Hepatocyte (in vitro differentiated cells): ENCODE data around the gene TRIM31.

Experiments used
- CTCF ChIP-seq: fragments of 200-600 bp; sonication (generic); IDR thresholded peaks from 2 replicates; pipeline ENCODE4 v1.5.1; 2016; ENCODE audit warnings: antibody characterized with exemption, mild to moderate bottlenecking; ENCODE audit not compliant: poor library complexity
- EZH2 ChIP-seq: fragments of 200-600 bp; sonication (generic); IDR thresholded peaks from 2 replicates; pipeline ENCODE4 v1.6.1; 2016; ENCODE audit warnings: antibody characterized with exemption, mild to moderate bottlenecking, borderline replicate concordance
- EZH2phosphoT487 ChIP-seq: fragments of 200-600 bp; sonication (generic); IDR thresholded peaks from one replicate; pipeline ENCODE4 v1.6.1; 2018; ENCODE audit warnings: antibody characterized with exemption, mild to moderate bottlenecking, low read depth, moderate library complexity; ENCODE audit not compliant: unreplicated experiment, severe bottlenecking

- TF ChIP-seq CTCF, result no peak
- TF ChIP-seq EZH2, result no peak
- TF ChIP-seq EZH2phosphoT487, result no peak
These were observed 30.9 kb upstream of the TRIM31 start for GRCh38 chr6:30143780-30144179.
